Hepatocyte (in vitro differentiated cells): ENCODE results near the gene URI1. TPM values are rescaled to one million over a fixed set of nuclear protein-coding genes. Genes with fewer than 3 reads are reported as not detected.

Experiments
- DNase-seq: peaks from one replicate; pipeline ENCODE4 v3.0.0-alpha.2; 2016; ENCODE audit warnings: low spot score
- H2AFZ ChIP-seq: fragments of 200-600 bp; sonication (generic); 2 replicates; pipeline ENCODE4 v1.6.0; 2016; ENCODE audit warnings: antibody characterized with exemption, mild to moderate bottlenecking
- H3K27ac ChIP-seq: fragments of 200-600 bp; sonication (generic); 2 replicates; pipeline ENCODE4 v1.5.1; 2016; ENCODE audit warnings: mild to moderate bottlenecking
- H3K27me3 ChIP-seq: fragments of 200-600 bp; sonication (generic); 2 replicates; pipeline ENCODE4 v1.6.1; 2016
- H3K36me3 ChIP-seq: fragments of 200-600 bp; sonication (generic); replicated peaks from 2 replicates; pipeline ENCODE4 v1.5.1; 2016; ENCODE audit warnings: low read depth; ENCODE audit not compliant: insufficient read depth
- H3K4me1 ChIP-seq: fragments of 200-600 bp; sonication (generic); 2 replicates; pipeline ENCODE4 v1.5.1; 2016; ENCODE audit warnings: mild to moderate bottlenecking, moderate library complexity; ENCODE audit not compliant: insufficient read depth
- H3K4me2 ChIP-seq: fragments of 200-600 bp; sonication (generic); 2 replicates; pipeline ENCODE4 v1.6.0; 2016
- H3K4me3 ChIP-seq: fragments of 200-600 bp; sonication (generic); 2 replicates; pipeline ENCODE4 v1.5.1; 2016; ENCODE audit warnings: mild to moderate bottlenecking
- H3K79me2 ChIP-seq: fragments of 200-600 bp; sonication (generic); 2 replicates; pipeline ENCODE4 v1.6.0; 2017; ENCODE audit warnings: mild to moderate bottlenecking
- H3K9me2 ChIP-seq: fragments of 200-600 bp; sonication (generic); replicated peaks from 2 replicates; pipeline ENCODE4 v1.6.0; 2017; ENCODE audit warnings: mild to moderate bottlenecking; ENCODE audit not compliant: insufficient read depth
- H3K9me3 ChIP-seq: fragments of 200-600 bp; sonication (generic); 2 replicates; pipeline ENCODE4 v1.5.1; 2016; ENCODE audit warnings: low read depth, mild to moderate bottlenecking
- H4K20me1 ChIP-seq: fragments of 200-600 bp; sonication (generic); 2 replicates; pipeline ENCODE4 v1.6.0; 2016; ENCODE audit warnings: mild to moderate bottlenecking; ENCODE audit not compliant: insufficient read depth, poor library complexity, severe bottlenecking
- EZH2 ChIP-seq: fragments of 200-600 bp; sonication (generic); IDR thresholded peaks from 2 replicates; pipeline ENCODE4 v1.6.1; 2016; ENCODE audit warnings: antibody characterized with exemption, mild to moderate bottlenecking, borderline replicate concordance
- EZH2phosphoT487 ChIP-seq: fragments of 200-600 bp; sonication (generic); IDR thresholded peaks from one replicate; pipeline ENCODE4 v1.6.1; 2018; ENCODE audit warnings: antibody characterized with exemption, mild to moderate bottlenecking, low read depth, moderate library complexity; ENCODE audit not compliant: unreplicated experiment, severe bottlenecking
- WGBS: methylation state at CpG from one replicate; pipeline ENCODE4 v1.1.6; 2016; ENCODE audit warnings: low lambda C conversion rate; ENCODE audit errors: missing lambda C conversion rate; 5-methylcytosine and 5-hydroxymethylcytosine counted together
- polyA plus RNA-seq: library from polyadenylated mRNA; unstranded; fragments of >200 nt; fragmentation: Nextera tagmentation; extraction: Ambion mirVana; gene quantifications from 2 replicates; pipeline ENCODE4 v1.2.1, GENCODE V29; 2016
- total RNA-seq: library from RNA; depleted of rRNA; stranded (reverse); fragments of >200 nt; gene quantifications from 2 replicates; pipeline ENCODE4 v1.2.3, GENCODE V29; 2014
- TF ChIP-seq, protein P1 (sequence below): fragments of 200-600 bp; sonication (generic); IDR thresholded peaks from 2 replicates; pipeline ENCODE4 v1.5.1; 2016; ENCODE audit warnings: antibody characterized with exemption, mild to moderate bottlenecking; ENCODE audit not compliant: poor library complexity

URI1 gene
- total and polyA plus RNA-seq, 2 experiments from 2014 or later = 50.0 to 66.7 TPM

DNA sequence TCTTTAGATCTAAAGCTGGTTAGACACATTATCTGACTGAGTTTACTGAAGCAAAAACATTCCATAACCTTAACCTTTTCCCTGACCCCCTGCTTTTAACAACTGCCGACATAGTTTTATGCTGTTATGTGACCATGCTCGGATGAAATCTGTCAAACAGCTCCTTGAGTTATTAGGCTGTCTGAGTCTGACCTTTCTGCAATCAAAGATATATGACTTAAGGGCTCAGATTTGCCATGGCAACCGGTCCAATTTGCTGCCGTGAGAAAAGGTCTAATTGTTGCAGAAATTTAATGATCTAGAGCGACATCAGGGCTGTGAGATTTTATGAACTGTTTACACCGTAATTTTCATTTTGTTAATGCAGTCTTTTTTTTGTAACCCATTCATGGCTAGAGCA lies 61.8 kb downstream of the URI1 start:
- Histone ChIP-seq H2AFZ (no peak overlapping the region), H3K9me2 (no peaks in the 10 kb centered on the region), H3K4me2 (peak overlapping the region; percentile 17), H4K20me1 (no peaks in the 10 kb centered on the region), H3K27me3 (no peaks in the 10 kb centered on the region), H3K27ac (no peak overlapping the region), H3K4me1 (no peaks in the 10 kb centered on the region), H3K36me3 (no peaks in the 10 kb centered on the region), H3K79me2 (peaks cover 61% of the 10 kb centered on the region), H3K9me3 (peaks cover 12% of the 10 kb centered on the region), H3K4me3 (no peak overlapping the region)
- WGBS = 31% methylated on average over 6 of the region's 6 CpGs
- TF ChIP-seq EZH2phosphoT487 = no peak
- TF ChIP-seq, protein P1, sequence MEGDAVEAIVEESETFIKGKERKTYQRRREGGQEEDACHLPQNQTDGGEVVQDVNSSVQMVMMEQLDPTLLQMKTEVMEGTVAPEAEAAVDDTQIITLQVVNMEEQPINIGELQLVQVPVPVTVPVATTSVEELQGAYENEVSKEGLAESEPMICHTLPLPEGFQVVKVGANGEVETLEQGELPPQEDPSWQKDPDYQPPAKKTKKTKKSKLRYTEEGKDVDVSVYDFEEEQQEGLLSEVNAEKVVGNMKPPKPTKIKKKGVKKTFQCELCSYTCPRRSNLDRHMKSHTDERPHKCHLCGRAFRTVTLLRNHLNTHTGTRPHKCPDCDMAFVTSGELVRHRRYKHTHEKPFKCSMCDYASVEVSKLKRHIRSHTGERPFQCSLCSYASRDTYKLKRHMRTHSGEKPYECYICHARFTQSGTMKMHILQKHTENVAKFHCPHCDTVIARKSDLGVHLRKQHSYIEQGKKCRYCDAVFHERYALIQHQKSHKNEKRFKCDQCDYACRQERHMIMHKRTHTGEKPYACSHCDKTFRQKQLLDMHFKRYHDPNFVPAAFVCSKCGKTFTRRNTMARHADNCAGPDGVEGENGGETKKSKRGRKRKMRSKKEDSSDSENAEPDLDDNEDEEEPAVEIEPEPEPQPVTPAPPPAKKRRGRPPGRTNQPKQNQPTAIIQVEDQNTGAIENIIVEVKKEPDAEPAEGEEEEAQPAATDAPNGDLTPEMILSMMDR = no peak
- TF ChIP-seq EZH2 = no peak
- DNase-seq = no peak

DNA sequence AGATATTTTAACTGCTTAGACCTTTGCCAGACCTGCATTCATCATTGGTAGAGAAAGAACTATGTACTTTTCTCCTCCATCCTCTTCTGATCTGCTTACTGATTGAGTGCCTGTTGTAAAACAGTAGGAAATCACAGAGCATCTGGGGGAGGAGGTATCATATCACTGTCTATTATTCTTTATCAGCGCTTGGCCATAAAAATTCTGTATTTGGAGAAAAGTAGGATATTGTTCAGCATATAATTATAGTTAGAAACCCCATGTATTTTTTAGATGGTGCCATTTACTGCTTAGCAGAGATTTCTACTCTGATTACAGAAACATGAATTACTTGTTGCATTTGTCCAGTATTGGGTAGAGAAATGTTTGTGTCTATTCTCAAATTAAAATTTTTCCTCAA lies 62.4 kb downstream of the URI1 start:
- Histone ChIP-seq H3K4me3 (no peak overlapping the region), H3K36me3 (peaks cover 5% of the 10 kb centered on the region), H3K4me2 (peak overlapping the region; percentile 17), H3K27me3 (no peaks in the 10 kb centered on the region), H3K9me3 (peaks cover 7% of the 10 kb centered on the region), H3K4me1 (no peaks in the 10 kb centered on the region), H3K79me2 (peaks cover 57% of the 10 kb centered on the region), H3K9me2 (no peaks in the 10 kb centered on the region), H2AFZ (no peak overlapping the region), H4K20me1 (no peaks in the 10 kb centered on the region), H3K27ac (no peak overlapping the region)
- no peak for TF ChIP-seq EZH2
- WGBS = 56% methylated on average over 1 of the region's 1 CpG
- no peak for DNase-seq

DNA sequence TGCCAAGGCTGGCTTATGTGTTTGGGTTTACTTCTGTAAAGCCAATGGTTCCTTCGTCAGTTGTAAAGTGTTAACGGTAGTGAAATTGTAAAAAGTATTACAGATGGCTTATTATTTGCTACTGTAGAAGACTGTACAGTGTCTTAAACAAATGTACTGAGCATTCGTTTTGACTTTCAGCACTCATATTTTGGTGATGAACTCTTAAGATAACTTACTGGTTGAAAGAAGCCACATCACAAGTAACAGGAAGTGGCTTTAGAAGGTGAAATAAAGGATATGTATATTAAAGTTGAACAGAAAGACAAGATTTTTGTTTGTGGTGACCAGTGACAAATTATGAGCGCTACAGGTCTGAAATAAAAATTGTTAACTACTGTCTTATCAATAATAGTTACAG lies 64.2 kb downstream of the URI1 start:
- Histone ChIP-seq H3K9me2 (no peaks in the 10 kb centered on the region), H3K27me3 (no peaks in the 10 kb centered on the region), H3K9me3 (no peaks in the 10 kb centered on the region), H2AFZ (no peak overlapping the region), H3K4me2 (no peak overlapping the region), H3K4me1 (no peaks in the 10 kb centered on the region), H3K4me3 (no peak overlapping the region), H3K79me2 (peaks cover 42% of the 10 kb centered on the region), H4K20me1 (no peaks in the 10 kb centered on the region), H3K36me3 (peaks cover 5% of the 10 kb centered on the region), H3K27ac (no peak overlapping the region)
- DNase-seq = no peak
- TF ChIP-seq, protein P1 = no peak
- TF ChIP-seq EZH2 = no peak
- 87% methylated on average over 4 of the region's 4 CpGs for WGBS

DNA sequence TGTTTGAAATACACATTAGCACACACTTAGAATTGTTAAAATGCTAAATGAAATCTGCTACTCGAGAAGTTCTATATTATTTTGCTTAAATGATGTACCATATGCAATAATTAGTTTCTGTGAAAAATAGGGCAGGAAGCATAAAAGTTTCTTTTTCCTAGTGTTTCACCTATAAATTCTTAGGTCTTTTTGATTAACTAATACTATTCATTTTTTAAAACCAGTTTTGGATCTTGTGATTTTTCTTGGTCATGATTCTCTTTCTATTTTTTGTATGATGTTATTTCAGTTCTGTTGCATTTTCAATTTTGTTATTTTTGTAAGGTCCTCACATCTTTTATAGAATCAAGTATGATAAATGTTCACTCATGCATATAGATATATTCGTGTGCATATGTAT lies 66.1 kb downstream of the URI1 start:
- no peaks in the 10 kb centered on the region for H3K9me3 ChIP-seq
- H4K20me1 ChIP-seq = no peaks in the 10 kb centered on the region
- peaks cover 24% of the 10 kb centered on the region for H3K79me2 ChIP-seq
- no peaks in the 10 kb centered on the region for H3K4me1 ChIP-seq
- WGBS = 93% methylated on average over 2 of the region's 2 CpGs
- no peak overlapping the region for H3K27ac ChIP-seq
- H3K4me2 ChIP-seq = no peak overlapping the region
- no peaks in the 10 kb centered on the region for H3K27me3 ChIP-seq
- TF ChIP-seq EZH2 = no peak
- no peak for TF ChIP-seq EZH2phosphoT487
- TF ChIP-seq, protein P1 = no peak
- H2AFZ ChIP-seq = no peak overlapping the region
- no peak overlapping the region for H3K4me3 ChIP-seq
- DNase-seq = no peak
- H3K36me3 ChIP-seq = peaks cover 5% of the 10 kb centered on the region
- H3K9me2 ChIP-seq = no peaks in the 10 kb centered on the region
